ENCODE measurements around the gene WFIKKN1. TPM values are rescaled to one million over a fixed set of nuclear protein-coding genes. Genes with fewer than 3 reads are reported as not detected.
A peak's percentile ranks its signal among the peaks of the same experiment; 100 is the strongest.

The WFIKKN1 gene
- total RNA-seq, 2 donors from 2014 or later, result 7.7 to 11.6 TPM

- DNase-seq, result no peak
- no peaks in the 10 kb centered on the region for H3K27me3 Mint-ChIP-seq (ENCODE audit: insufficient read depth)
- no peak overlapping the region for H3K4me3 Mint-ChIP-seq
- no peak overlapping the region for H3K9ac ChIP-seq (ENCODE audit: extremely low read depth, low read length, poor library complexity, severe bottlenecking)
- H3K36me3 Mint-ChIP-seq (ENCODE audit: low read depth), result peaks cover 10% of the 10 kb centered on the region
- H3K27me3 ChIP-seq (ENCODE audit: control insufficient read depth, insufficient read depth, low read length, poor library complexity, severe bottlenecking), result no peaks in the 10 kb centered on the region
- peaks cover 9% of the 10 kb centered on the region for H3K4me1 ChIP-seq (ENCODE audit: control insufficient read depth, insufficient read depth, low read length)
- no peaks in the 10 kb centered on the region for H3K36me3 ChIP-seq (ENCODE audit: control insufficient read depth, insufficient read depth, low read length)
- no peak overlapping the region for H3K27ac Mint-ChIP-seq
- TF ChIP-seq CTCF (conservative IDR thresholded peaks at IDR 0.05), result no peak
- H3K9me3 Mint-ChIP-seq, result no peaks in the 10 kb centered on the region
- H3K27ac ChIP-seq (ENCODE audit: low read depth, low read length), result peak overlapping the region; percentile 95
- 68 to 86% methylated on average over 28 to 29 of the region's 29 CpGs for WGBS, 2 experiments (ENCODE audit: insufficient coverage in 1 of 2, insufficient read length in 1 of 2)
- no peaks in the 10 kb centered on the region for H3K9me3 ChIP-seq (ENCODE audit: control insufficient read depth, low read length)
- no peaks in the 10 kb centered on the region for H3K4me1 Mint-ChIP-seq
- no peak overlapping the region for H3K4me3 ChIP-seq (ENCODE audit: low read length)
These were observed 1.5 kb upstream of the WFIKKN1 start for GRCh38 chr16:629185-629832.

DNA sequence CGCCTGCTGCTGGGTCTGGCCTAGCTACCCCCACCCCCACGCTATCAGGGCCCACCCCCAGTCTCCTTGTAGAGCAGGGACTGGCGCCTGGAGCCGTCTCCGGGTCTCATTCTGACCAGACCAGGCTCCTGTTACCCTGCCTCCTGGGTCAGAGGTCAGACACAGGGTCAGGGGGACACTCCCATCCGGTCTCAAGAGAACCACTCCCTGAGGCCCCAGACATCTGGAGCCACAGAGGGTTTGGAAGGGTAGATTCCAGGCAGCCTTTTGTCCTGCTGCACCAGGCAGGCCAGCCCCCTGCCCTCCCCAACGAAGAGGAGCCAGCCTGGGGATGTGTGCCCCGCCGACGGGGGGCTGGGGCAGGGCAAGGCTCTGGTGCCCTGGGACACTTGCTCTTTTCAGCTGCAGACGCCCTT lies 944 bp upstream of the WFIKKN1 start:
- Histone ChIP-seq H3K4me3 (ENCODE audit: low read length) (no peak overlapping the region), H3K27me3 (ENCODE audit: control insufficient read depth, insufficient read depth, low read length, poor library complexity, severe bottlenecking) (no peaks in the 10 kb centered on the region), H3K36me3 (ENCODE audit: control insufficient read depth, insufficient read depth, low read length) (no peaks in the 10 kb centered on the region), H3K4me1 (ENCODE audit: control insufficient read depth, insufficient read depth, low read length) (peaks cover 9% of the 10 kb centered on the region), H3K9ac (ENCODE audit: extremely low read depth, low read length, poor library complexity, severe bottlenecking) (no peak overlapping the region), H3K27ac (ENCODE audit: low read depth, low read length) (peak overlapping the region; percentile 95), H3K9me3 (ENCODE audit: control insufficient read depth, low read length) (no peaks in the 10 kb centered on the region)
- DNase-seq, result no peak
- no peaks in the 10 kb centered on the region for H3K4me1 Mint-ChIP-seq
- H3K36me3 Mint-ChIP-seq (ENCODE audit: low read depth), result peaks cover 10% of the 10 kb centered on the region
- no peaks in the 10 kb centered on the region for H3K27me3 Mint-ChIP-seq (ENCODE audit: insufficient read depth)
- WGBS, 2 experiments (ENCODE audit: insufficient coverage in 1 of 2, insufficient read length in 1 of 2), result 49 to 63% methylated on average over 10 to 11 of the region's 11 CpGs
- no peaks in the 10 kb centered on the region for H3K9me3 Mint-ChIP-seq
- TF ChIP-seq CTCF (conservative IDR thresholded peaks at IDR 0.05), result no peak
- H3K4me3 Mint-ChIP-seq, result no peak overlapping the region
- H3K27ac Mint-ChIP-seq, result no peak overlapping the region

GRCh38 chr16:630249-630814 lies 453 bp upstream of the WFIKKN1 start:
- H3K27ac ChIP-seq (ENCODE audit: low read depth, low read length), result peak overlapping the region; percentile 95
- H3K9me3 Mint-ChIP-seq, result no peaks in the 10 kb centered on the region
- H3K36me3 ChIP-seq (ENCODE audit: control insufficient read depth, insufficient read depth, low read length), result no peaks in the 10 kb centered on the region
- H3K4me3 ChIP-seq (ENCODE audit: low read length), result peak overlapping the region; percentile 27
- no peaks in the 10 kb centered on the region for H3K9me3 ChIP-seq (ENCODE audit: control insufficient read depth, low read length)
- no peaks in the 10 kb centered on the region for H3K27me3 Mint-ChIP-seq (ENCODE audit: insufficient read depth)
- no peaks in the 10 kb centered on the region for H3K4me1 Mint-ChIP-seq
- no peak overlapping the region for H3K27ac Mint-ChIP-seq
- H3K9ac ChIP-seq (ENCODE audit: extremely low read depth, low read length, poor library complexity, severe bottlenecking), result no peak overlapping the region
- WGBS, 2 experiments (ENCODE audit: insufficient coverage in 1 of 2, insufficient read length in 1 of 2), result 49 to 58% methylated on average over 16 to 28 of the region's 29 CpGs
- DNase-seq, result no peak
- H3K27me3 ChIP-seq (ENCODE audit: control insufficient read depth, insufficient read depth, low read length, poor library complexity, severe bottlenecking), result no peaks in the 10 kb centered on the region
- no peak for TF ChIP-seq CTCF (conservative IDR thresholded peaks at IDR 0.05)
- H3K4me1 ChIP-seq (ENCODE audit: control insufficient read depth, insufficient read depth, low read length), result peaks cover 9% of the 10 kb centered on the region
- H3K4me3 Mint-ChIP-seq, result peak overlapping the region; percentile 39
- H3K36me3 Mint-ChIP-seq (ENCODE audit: low read depth), result peaks cover 10% of the 10 kb centered on the region
